GM18858 (cell line): ENCODE measurements around the gene PALLD.

Experiments used
- ATAC-seq: cut with Tn5 transposase; IDR thresholded peaks from one replicate; pipeline ENCODE4 v1.9.1; 2021; ENCODE audit not compliant: unreplicated experiment

The PALLD gene

DNA sequence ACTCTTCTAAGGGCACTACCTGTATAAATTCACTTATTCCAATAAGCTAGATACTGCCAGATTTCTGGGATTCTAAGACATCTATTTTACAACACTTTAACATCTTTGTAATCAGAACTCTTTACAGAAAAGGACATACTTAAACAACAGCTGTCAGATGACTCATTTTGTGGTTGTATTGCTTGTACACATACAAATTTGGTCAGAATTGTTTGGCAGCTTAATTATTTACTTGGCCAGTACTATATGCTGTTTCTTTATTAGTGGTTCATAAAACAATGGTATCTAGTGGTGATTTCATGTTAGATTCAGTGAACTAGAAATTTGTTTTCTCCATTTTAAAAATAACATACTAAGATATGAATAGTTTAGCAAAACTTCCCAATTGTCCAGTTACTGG is 27.2 kb downstream of the PALLD start:
- ATAC-seq: peak; percentile 66

DNA sequence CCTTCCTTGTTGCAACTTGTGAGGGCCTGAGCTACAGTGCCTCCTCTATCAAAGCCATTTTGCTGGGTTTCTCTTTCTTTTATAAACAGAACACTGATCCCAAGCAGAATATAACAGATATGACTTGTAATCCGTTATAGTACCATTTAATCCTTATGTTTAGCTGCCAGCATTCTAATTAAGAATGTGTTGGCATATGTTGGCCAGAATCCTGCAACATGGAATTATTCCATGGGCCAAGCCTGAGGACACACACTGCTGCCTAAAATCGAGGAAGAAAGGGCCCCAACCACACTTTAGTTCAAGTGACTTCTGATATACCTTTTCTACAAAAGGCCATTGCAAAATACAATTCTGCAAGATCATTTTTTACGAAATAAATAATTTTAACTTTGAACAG is 28.0 kb downstream of the PALLD start:
- ATAC-seq: no peak

DNA sequence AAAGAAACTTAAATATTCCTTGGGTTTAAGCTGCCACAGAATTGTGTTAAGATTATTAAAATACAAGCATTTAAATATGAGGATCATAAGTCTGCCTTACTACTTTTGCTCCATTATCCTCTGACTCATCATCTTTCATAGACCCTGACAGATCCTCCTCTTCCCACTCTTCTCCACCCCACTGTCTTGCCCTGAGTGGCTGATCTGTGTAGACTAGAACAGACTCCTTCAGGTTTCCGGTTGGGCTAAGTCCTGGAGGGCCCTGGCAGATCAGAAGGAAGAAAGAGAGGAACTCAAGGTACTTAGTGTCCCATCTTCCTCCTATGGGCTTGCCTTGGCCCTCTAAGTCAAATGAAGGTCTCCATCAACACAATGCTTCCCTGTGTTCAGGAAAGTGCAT is 30.7 kb downstream of the PALLD start:
- ATAC-seq: no peak

DNA sequence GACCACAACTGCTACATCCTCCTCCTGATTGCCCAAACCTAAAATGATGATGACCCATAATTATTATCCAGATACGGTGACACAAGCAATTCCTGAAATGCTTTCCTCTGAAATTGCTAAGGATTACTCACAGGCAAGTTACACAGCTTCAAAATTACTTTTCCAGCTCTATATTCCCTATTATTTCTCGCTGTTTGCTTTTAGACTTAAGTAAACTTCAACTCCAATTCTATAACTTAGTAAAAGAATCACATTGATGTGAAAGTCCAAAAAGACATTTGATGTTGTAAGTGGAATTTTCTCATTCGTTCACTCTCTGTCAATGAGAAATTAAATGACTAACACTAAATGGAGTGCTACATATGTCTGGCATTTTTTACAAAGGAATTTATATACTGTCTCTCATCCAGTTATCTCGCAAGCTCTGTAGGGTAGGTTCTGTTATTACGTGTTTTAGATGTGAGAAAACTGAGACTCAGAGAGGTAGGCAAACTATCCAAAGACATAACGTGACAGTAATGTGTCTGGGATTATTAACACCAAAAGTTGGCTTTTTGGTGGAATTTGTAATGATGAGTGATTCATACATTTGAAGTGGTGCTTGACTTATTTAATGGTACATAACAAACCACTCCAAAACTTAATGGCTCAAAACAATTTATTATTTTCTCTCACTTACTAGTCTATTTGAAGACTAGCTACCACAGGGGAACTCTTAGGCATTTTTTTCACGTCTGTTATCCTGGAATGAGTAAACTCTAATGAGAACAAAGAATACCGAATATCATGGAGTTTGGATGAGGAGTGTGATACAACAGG is 31.5 kb downstream of the PALLD start:
- ATAC-seq: no peak

DNA sequence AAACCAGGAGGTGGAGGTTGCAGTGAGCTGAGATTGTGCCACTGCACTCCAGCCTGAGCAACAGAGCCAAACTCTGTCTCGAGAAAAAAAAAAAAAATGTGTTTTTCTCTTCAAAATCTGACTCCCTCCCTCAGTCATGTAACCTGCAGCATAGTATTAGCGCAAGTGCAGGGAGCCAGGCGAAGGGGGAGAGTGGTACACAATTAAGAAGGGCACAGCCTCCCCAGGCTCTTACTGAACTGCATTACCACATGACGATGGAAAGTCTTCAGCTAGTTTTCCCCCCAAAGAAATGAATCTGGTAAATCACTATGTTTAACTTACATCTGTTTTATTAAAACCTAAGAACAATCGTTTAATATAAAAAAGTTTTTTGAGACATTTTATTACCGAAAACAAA is 32.4 kb downstream of the PALLD start:
- ATAC-seq: no peak

- ATAC-seq: no peak
Measured at GRCh38 chr4:168531305-168531704, 34.5 kb downstream of the PALLD start.

- no peak for ATAC-seq
Measured at GRCh38 chr4:168534535-168534934, 37.7 kb downstream of the PALLD start.

DNA sequence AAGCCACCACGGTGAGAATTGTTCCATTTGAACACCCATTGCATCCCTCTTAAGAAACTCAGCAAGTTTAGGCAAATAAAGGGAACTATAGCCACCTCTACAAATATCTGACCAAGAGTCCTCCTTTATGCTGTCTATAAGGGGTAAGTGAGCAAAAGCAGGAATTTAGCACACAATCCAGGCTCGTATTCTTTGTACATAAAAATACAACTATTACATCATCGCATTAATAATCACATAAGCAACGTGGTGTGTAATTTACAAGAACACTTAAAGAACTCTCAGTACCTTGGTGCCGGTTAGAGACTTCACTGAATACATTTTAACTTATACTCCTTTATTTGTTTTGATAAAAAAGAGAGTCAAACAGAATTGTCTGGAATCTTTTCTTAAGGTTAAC is 38.8 kb downstream of the PALLD start:
- no peak for ATAC-seq

DNA sequence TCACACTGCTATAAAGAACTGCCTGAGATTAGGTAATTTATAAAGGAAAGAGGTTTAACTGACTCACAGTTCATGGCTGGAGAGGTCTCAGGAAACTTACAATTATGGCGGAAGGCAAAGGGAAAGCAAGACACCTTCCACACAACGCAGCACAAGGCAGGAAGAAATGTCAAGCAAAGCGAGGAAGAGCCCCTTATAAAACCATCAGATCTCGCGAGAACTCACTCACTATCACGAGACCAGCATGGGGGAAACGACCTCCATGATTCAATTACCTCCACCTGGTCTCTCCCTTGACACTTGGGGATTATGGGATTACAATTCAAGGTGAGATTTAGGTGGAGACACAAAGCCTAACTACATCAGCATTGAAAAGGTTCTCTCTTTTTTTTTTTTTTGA is 39.6 kb downstream of the PALLD start:
- no peak for ATAC-seq

DNA sequence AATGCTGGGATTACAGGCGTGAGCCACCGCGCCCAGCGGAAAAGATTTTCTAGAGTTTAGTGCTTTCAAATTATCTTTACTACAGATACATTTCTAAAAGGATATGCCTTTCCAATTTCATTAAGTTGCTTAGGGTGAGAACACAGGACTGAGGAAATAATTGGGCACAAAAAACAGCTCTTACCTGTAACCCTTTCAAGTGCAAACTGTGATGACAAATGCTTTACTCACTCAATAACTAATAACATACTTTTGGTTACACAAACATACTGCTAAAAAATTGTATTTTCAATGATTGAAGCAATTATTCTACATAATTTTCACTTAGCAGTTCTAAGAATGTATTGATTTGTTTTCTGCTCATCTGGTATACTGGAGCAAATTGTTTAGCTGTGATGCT is 40.2 kb downstream of the PALLD start:
- ATAC-seq: no peak

DNA sequence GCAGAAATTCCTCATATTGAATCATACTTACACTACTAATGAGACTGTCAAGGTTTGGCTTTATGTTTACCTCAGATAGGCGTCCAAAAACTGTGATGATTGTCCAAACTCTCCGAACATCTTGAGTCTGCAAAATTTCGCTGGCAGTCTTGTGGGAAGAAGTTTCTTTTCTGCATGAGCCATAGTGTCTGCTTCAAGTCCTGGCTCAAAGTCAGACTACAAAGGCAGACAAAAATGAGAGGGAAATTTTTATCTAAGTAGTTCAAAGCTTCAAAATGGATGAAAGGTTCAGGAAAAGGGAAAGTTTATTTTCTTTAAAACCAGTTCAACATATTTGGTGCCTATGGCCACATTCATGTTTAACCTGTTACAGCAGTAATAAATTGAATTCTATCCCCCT is 40.7 kb downstream of the PALLD start:
- no peak for ATAC-seq

GRCh38 chr4:168538632-168539031 is 41.8 kb downstream of the PALLD start:
- ATAC-seq: no peak

DNA sequence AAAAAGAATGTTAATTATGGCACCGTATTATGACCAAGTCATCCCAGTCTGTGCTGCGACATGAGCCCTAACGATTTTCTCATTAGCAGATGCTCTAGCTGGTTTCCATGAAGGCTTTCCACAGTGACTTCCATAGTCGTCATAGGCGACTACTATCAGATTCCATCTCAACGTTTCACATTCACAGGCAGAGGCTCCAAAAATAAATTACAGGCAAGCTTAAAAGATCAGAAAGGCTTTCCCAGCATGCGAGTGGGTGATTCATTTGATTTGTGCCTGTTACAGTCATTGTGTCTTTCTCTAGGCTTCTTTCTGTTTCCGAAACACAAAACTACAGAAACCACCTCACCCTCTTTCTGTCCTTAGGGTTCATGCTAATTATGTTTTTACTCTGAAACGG is 43.2 kb downstream of the PALLD start:
- ATAC-seq: no peak

- no peak for ATAC-seq
Measured at GRCh38 chr4:168540503-168541265, 43.8 kb downstream of the PALLD start.

GRCh38 chr4:168541266-168541953 is 44.6 kb downstream of the PALLD start:
- ATAC-seq: no peak

DNA sequence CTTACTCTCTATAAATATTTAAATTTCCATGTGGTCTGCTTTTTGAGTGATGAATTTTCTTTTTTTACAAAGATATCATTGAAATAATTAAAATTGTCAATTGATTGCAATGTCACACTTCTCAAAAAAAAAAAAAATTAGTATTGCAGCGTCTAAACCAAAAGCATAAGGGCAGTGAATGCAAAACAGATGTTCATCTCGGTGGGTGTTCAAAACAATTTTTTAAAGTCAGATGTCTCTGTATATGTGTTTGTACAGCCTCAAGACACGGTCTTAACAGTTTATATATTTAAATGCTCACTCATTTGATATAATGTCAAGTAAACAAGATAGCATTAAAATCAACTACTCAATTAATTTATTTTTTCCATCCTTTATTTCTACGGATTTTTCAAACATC is 52.3 kb downstream of the PALLD start:
- ATAC-seq: no peak

DNA sequence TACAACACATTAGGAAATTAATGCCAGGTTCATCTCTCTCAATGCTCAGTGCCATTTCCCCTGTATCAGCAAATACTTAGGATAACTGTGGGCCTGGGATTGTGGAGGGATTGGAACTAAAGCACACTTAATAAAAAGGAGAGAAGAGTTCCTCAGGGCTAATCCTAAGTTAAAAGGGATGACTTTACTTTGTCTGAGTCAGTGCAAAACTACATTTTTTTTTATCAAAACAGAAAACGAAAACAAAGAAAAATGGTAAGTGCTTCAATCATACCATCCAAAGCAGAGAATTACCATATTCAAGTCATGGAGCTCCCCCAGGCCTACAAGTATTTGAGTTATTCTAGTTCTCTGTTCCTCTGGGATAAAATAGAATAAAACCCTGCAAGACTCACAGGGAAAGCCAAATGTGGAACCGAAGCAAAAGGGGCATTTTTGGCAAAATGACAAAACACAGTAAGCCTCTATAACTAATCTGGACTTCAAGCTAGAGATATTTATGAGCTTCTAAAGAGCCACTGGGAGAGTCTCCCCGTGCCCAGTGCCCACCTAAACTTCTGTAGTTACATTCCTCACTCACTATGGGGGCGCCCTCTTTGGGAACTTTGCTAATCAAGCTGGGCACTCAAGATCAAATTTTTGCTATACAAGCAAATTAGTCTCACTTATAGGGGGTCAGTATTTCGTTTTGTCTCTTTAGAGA is 53.4 kb downstream of the PALLD start:
- ATAC-seq: no peak

DNA sequence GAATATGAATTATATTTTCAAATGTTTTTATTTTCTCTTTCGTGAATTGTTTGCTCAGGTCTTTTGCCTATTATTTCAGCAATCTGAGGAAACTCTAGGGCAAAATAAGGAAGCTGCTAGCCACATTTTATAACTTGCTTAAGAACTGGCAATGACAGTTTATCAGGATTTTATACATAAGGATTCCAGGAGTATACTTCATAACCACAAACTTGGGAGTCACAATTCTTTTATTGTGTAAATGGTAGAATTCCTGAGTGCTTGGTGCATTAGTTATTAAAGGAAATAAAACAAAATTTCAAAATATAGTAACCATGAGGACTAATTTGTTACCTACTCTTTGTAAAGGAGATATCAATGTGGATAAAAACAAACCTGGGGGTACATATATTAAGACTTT is 54.4 kb downstream of the PALLD start:
- no peak for ATAC-seq

DNA sequence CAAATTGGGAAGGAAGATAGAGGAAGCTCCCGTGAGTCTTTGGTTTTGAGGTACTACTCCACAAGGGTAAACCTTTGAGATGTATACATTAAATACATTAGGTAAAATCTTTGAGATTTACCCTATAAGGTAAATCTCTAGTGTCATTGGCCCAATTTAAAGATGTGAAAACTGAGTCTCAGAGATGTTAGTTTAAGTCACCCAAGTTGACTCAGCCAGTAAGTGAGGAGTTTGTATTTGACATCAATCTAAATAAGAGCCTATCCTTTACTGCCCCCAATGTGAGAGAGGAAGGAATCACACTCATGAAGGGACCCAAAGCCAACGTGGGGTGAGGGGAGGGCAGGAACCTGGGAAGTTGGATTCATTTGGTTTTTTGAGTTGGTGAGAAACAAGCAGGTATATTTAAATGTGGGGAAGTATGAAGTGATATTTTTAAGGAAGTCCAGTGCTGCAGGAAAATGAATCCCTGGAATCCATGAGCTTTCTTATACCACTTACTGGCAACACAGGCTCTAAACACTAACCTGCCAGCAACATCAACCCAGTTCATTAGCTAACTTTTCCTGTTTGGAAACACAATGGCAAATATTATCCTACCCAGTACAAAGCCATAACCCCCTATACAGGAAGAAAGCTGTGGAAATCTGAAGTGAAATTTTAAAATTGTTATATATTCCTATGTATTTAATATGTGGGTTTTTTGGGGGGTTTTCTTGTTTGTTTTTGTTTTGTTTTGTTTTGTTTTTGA is 55.3 kb downstream of the PALLD start:
- no peak for ATAC-seq

DNA sequence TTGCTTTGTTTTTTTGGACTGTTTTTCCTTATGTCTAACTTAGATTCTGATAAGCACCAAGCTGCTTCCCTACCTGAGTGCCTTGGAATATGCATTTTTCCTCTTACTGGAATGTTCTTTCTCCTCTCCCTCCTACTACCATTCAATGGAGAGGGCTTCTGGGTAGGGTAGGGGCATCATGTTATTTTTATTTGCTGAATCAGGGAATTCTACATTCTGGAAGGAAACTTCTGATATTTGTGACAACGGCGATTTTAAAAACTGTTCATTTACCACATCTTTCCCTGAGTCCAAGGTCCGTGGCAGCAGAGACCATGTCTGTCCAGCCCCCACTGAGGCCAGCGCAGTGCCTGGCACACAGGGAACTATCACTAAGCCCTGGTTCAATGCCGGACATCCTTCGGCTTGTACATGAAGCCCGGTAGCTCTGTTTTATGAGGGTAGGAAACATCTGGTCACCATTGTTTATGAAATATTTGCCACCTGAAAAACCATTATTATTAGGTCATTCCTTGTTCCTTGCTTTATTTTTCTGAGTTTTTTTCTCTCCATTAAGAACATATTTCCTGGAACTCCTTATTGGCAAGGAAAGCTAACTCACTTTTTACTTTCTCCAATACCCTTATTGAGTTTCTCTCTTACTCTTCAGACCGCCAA is 57.0 kb downstream of the PALLD start:
- no peak for ATAC-seq
